ENCODE results near the gene AKT1S1. TPM values are rescaled to one million over a fixed set of nuclear protein-coding genes. Genes with fewer than 3 reads are reported as not detected.
A peak's percentile ranks its signal among the peaks of the same experiment; 100 is the strongest.

The AKT1S1 gene
- polyA plus RNA-seq, 6 donors from 2014 or later, result 1.5 to 6.0 (median 3.2) TPM

DNA sequence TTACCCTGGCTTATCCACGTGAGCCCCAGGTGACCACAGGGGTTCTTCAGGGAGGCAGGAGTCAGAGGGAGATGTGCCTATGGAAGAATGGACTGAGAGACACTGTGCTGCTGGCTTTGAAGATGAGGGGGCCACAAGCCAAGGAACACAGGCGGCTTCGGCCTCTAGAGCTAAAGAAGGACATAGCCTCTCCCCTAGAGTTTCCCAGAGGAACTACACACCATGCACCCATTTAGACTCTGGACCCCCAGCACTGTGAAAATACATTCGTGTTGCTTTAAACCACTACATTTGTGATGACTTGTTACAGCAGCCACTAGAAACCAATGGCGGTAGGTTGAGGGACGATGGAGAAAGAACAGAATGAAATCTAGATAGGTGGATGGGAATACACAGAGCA lies 38.1 kb upstream of the AKT1S1 start:
- Mint-ChIP-seq H3K36me3 (peaks cover 9 to 18% of the 10 kb centered on the region in 2 donors), H3K27me3 (no peaks in the 10 kb centered on the region), H3K9me3 (no peaks in the 10 kb centered on the region), H3K4me1 (peaks cover 38 to 68% (median 53%) of the 10 kb centered on the region in 3 donors), H3K4me3 (peak overlapping the region in 1 of 8 donors; percentile 11), H3K27ac (peak overlapping the region in 5 of 6 donors; percentile 18 to 83 (median 71))
- no peak for ATAC-seq (ENCODE audit: low read depth in 2 of 2)
- DNase-seq, result no peak

GRCh38 chr19:49913720-49914119 lies 36.6 kb upstream of the AKT1S1 start:
- H3K36me3 Mint-ChIP-seq, result peaks cover 9 to 18% of the 10 kb centered on the region in 2 donors
- no peak for ATAC-seq (ENCODE audit: low read depth in 2 of 2)
- DNase-seq, result no peak

GRCh38 chr19:49912965-49913685 lies 36.0 kb upstream of the AKT1S1 start:
- Mint-ChIP-seq H3K9me3 (no peaks in the 10 kb centered on the region), H3K27ac (peak overlapping the region in 5 of 6 donors; percentile 35 to 86 (median 63)), H3K4me3 (peak overlapping the region in 1 of 8 donors; percentile 53), H3K4me1 (peaks cover 32 to 68% (median 50%) of the 10 kb centered on the region in 3 donors), H3K36me3 (peaks cover 9 to 18% of the 10 kb centered on the region in 2 donors), H3K27me3 (no peaks in the 10 kb centered on the region)
- ATAC-seq (ENCODE audit: low read depth in 2 of 2) (no peak), DNase-seq (no peak)

More at GRCh38 chr19:49913720-49914119, 36.6 kb upstream of the AKT1S1 start:
- Mint-ChIP-seq H3K27me3 (no peaks in the 10 kb centered on the region), H3K4me3 (peak overlapping the region in 1 of 8 donors; percentile 5), H3K9me3 (no peaks in the 10 kb centered on the region), H3K27ac (peak overlapping the region in 2 of 6 donors; percentile 51 to 72), H3K4me1 (peaks cover 32 to 66% (median 55%) of the 10 kb centered on the region in 3 donors)

GRCh38 chr19:49911381-49912145 lies 34.4 kb upstream of the AKT1S1 start:
- DNase-seq, result peak; percentile 42
- Mint-ChIP-seq H3K4me1 (peaks cover 33 to 72% (median 47%) of the 10 kb centered on the region in 3 donors), H3K9me3 (peaks cover 0 to under 1% (median 0%) of the 10 kb centered on the region in 7 donors), H3K27me3 (no peaks in the 10 kb centered on the region), H3K36me3 (peaks cover 10 to 14% of the 10 kb centered on the region in 2 donors), H3K27ac (peak overlapping the region; percentile 75 to 96 (median 92)), H3K4me3 (peak overlapping the region; percentile 1 to 75 (median 56))
- peak; percentile 89 for ATAC-seq (ENCODE audit: low read depth in 2 of 2)

GRCh38 chr19:49910179-49910578 lies 33.0 kb upstream of the AKT1S1 start:
- no peak overlapping the region for H3K4me3 Mint-ChIP-seq
- ATAC-seq (ENCODE audit: low read depth in 2 of 2) (no peak), DNase-seq (no peak)
- H3K4me1 Mint-ChIP-seq, result peaks cover 39 to 77% (median 59%) of the 10 kb centered on the region in 3 donors
- peaks cover 0 to 3% (median 0%) of the 10 kb centered on the region in 7 donors for H3K9me3 Mint-ChIP-seq
- H3K27me3 Mint-ChIP-seq, result no peaks in the 10 kb centered on the region
- peaks cover 11 to 14% of the 10 kb centered on the region in 2 donors for H3K36me3 Mint-ChIP-seq
- H3K27ac Mint-ChIP-seq, result peak overlapping the region in 1 of 6 donors; percentile 89

DNA sequence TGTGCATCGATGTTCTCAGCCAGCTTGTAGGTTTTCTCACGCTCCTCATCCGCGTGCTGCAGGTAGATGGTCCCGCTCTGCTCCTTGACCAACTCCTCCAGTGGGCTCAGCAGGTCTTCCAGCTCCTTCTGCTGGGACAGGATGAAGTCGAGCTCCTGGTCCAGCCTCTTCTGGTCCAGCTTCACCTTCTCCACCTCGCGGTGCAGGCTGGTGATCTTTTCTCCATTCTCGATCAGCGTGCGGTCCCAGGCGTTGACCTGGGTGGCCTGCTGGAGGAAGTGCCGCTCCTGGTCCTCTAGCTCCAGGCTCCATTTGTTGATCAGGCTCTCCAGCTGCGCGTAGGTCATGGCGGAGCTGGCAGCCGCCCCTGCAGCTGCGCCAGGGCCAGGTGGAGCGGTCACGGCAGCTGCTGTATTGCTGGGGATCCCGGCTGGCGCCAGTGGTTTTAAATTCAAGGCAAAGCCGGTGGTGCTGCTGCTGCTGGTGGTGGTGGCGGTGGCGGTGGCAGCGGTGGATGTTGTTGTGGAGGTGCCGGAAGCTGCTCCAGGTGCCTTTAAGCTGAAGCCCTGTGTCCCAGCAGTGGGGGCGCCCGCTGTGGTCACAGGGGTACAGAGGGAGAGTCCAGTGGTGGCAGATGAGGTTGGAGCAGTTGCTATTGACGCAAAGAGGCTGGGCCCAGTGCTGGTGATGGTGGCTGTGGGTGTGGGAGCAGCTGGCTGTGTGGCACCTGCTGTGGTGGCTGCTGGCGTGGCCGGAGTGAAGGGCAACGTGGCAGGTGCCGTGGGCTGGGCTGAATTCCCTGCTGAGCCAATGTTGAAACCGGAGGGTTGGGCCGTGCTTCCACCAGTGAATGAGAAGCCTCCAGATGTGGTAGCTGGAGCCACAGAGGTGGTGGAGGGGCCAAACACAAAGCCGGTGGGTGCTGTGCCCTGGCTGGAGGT lies 31.6 kb upstream of the AKT1S1 start:
- Mint-ChIP-seq H3K4me3 (peak overlapping the region in 1 of 8 donors; percentile 12), H3K36me3 (peaks cover 7 to 14% of the 10 kb centered on the region in 2 donors), H3K27me3 (no peaks in the 10 kb centered on the region), H3K27ac (peak overlapping the region in 2 of 6 donors; percentile 26 to 60), H3K9me3 (peaks cover 0 to 3% (median 0%) of the 10 kb centered on the region in 7 donors), H3K4me1 (peaks cover 38 to 84% (median 63%) of the 10 kb centered on the region in 3 donors)
- DNase-seq (no peak), ATAC-seq (ENCODE audit: low read depth in 2 of 2) (no peak)

DNA sequence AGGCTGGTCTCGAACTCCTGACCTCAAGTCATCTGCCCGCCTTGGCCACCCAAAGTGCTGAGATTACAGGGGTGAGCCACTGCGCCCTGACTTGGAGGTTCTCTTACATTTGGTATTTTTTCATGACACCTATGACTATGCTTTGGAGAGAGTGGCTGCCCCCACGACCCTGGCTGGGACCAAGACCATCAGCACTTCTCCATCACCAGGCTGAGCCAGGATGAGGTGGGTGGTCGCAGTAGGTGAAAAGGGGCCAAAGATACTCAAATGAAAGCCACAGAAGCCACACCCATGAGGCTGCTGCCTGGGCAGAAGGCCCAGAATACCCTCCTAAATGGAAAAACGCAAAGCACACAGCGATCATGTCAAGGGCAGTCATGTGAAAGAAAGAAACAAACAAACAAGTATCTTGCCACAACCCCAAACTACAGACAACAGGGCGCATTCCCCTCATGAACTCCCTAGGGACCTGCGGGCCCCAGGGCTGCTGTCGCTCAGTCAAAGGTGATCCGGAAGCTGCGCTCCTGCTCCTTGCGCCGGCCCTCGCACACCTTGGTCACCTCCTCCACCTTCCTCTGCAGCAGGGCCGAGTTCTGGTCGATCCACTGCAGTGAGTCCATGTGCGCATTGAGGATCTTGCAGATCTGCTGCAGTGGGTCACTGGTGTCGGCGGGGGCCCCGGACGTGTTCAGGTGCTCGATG lies 30.7 kb upstream of the AKT1S1 start:
- DNase-seq (no peak), ATAC-seq (ENCODE audit: low read depth in 2 of 2) (peak in 1 of 2 donors; percentile 13)
- Mint-ChIP-seq H3K27me3 (no peaks in the 10 kb centered on the region), H3K27ac (peak overlapping the region in 3 of 6 donors; percentile 51 to 83 (median 80)), H3K4me1 (peaks cover 35 to 75% (median 55%) of the 10 kb centered on the region in 3 donors), H3K36me3 (peaks cover 7 to 8% of the 10 kb centered on the region in 2 donors), H3K9me3 (peaks cover 0 to 3% (median 0%) of the 10 kb centered on the region in 7 donors), H3K4me3 (peak overlapping the region in 4 of 8 donors; percentile 5 to 61 (median 30))

DNA sequence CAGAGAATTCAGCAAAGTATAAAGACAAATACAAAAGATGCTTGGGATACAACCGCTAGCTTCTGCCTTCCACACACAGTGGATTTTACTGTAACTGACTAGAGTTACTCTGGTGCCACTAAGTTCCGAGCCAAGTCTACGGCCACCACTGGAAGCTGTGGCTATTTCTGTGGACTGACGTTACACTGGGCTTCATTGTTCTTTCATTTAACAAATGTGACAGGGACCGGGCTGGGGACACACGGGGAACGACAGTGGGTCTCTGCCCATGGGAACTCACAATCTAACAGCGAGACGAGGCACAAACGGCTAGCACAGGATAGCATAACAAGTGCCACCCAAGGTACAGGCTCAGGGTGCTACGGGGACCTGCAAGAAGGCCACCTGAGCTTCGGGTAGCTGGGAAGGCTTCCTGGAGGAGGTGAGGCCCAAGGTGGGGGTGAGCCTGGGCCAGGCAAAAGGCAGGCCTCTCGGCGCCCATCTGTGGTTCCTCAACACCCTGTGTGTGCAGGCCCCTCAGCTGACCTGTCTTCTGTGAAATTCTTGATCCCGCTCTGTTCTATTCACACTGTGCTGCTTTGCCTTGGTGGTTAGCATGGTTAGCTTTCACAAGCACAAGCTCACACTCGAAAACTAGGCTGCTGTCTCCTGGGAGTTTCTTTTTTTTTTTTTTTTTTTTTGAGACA lies 29.9 kb upstream of the AKT1S1 start:
- Mint-ChIP-seq H3K27ac (peak overlapping the region in 3 of 6 donors; percentile 16 to 96 (median 83)), H3K9me3 (peaks cover 0 to 3% (median 0%) of the 10 kb centered on the region in 7 donors), H3K4me3 (peak overlapping the region in 7 of 8 donors; percentile 15 to 82 (median 58)), H3K4me1 (peaks cover 35 to 69% (median 49%) of the 10 kb centered on the region in 3 donors), H3K27me3 (no peaks in the 10 kb centered on the region), H3K36me3 (peaks cover 6 to 7% of the 10 kb centered on the region in 2 donors)
- ATAC-seq (ENCODE audit: low read depth in 2 of 2), result no peak
- DNase-seq, result no peak

DNA sequence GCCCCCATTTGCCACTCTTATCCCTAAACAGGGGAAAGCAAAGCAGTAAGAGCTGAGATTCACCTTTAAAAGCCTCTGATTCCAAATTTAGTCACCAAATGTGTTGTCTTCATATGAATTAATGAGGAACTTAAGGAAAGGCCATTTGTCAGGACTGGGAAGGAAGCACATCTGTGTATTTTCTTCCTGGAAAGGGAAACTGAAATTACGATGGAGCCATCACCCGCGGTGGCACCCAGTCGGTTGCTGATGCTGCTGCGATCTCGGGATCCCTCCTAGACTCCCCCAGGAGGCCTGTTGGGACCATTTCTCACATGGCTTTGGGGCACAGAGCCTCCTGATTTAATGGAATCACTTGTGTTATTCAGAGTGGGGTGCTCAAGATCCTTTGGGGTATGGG lies 27.0 kb upstream of the AKT1S1 start:
- DNase-seq, result no peak
- peak overlapping the region in 2 of 8 donors; percentile 29 to 54 for H3K4me3 Mint-ChIP-seq

GRCh38 chr19:49896863-49897621 lies 19.9 kb upstream of the AKT1S1 start, which contains the start of gene IL4I1:
IL4I1 (minus strand) TSS chr19:49896887; CDS start chr19:49896160, 727 bp downstream.
- peak within 1 kb of the TSS; percentile 75 to 95 (median 90) for H3K4me3 Mint-ChIP-seq
- peak within 1 kb of the TSS; percentile 96 to 100 (median 98) for H3K27ac Mint-ChIP-seq
- H3K36me3 Mint-ChIP-seq, result no peaks in the 10 kb centered on the region
- ATAC-seq (ENCODE audit: low read depth in 2 of 2) (peak; percentile 77 to 83), DNase-seq (peak; percentile 84)
- peaks cover 31 to 73% (median 66%) of the 10 kb centered on the region in 3 donors for H3K4me1 Mint-ChIP-seq
- no peaks in the 10 kb centered on the region for H3K27me3 Mint-ChIP-seq
- no peaks in the 10 kb centered on the region for H3K9me3 Mint-ChIP-seq

More for the DNA sequence above, 27.0 kb upstream of the AKT1S1 start:
- no peak overlapping the region for H3K27ac Mint-ChIP-seq
- no peaks in the 10 kb centered on the region for H3K27me3 Mint-ChIP-seq
- peaks cover 22 to 60% (median 33%) of the 10 kb centered on the region in 3 donors for H3K4me1 Mint-ChIP-seq
- H3K9me3 Mint-ChIP-seq, result peaks cover 0 to 3% (median 0%) of the 10 kb centered on the region in 7 donors
- no peak for ATAC-seq (ENCODE audit: low read depth in 2 of 2)
- peaks cover 6 to 7% of the 10 kb centered on the region in 2 donors for H3K36me3 Mint-ChIP-seq
